NCI-H345 treated with DMSO at 0.1 percent for 48 hours (cell line): ENCODE data around the gene LRRC1.

Experiments used
- DNase-seq: peaks from one replicate; lab custom pipeline; 2025; ENCODE audit not compliant: unreplicated experiment; lab: John Stamatoyannopoulos, UW

Gene LRRC1

DNA sequence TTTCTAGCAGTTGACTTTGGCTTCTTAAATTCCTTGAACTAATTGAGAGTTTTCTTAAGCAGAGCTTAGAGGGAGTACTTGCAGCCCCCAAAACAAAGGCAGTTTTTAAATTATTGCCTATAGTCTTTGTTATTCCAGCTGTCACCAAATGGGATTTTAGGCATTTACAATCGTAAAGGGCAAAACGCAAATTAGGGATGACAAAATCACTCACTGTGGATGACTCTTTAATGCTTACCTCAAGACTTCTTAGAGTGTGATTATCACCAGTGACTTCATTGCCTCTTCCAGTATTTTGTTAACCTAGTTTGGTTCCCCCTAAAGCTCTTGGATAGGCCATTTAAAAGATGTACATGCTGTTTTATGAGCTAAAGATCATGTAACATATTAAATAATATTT is 126.8 kb downstream of the LRRC1 start:
- DNase-seq, result no peak

DNA sequence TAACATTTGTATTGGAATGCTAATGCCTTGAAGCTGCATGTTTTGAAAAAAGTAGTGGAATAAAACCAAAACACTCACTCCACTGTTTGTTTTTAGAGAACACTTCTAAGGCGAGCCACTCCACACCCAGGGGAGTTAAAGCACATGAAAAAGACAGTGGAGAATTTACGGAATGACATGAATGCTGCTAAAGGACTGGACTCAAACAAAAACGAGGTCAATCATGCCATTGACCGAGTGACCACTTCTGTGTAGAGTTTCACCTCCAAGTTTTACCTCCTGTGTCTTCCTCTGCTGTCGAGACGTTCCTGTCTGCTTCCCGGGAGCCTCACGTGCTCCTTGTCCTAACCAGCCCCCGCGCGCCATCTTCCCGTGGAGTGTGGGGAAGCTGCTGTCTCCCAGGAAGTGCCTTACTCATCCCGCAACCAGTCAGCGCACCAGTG is 127.8 kb downstream of the LRRC1 start:
- no peak for DNase-seq

DNA sequence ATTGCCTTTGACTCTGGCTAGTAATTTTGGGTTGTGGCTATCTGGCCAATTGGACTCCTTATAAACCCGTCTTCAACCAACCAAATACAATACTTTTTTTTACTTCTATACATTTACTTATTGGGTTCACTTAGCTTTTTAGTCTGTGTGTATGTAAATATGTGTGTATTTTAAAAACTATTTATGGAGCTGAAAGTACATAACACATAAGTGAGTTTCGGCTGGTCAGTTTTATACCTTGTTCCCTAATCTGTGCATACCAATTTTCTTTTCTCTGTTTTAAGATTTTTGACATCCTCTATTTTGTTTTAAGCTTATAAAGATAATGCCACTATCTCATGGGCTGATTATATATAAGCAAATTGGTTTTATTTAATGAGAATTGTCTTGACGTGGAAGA is 129.5 kb downstream of the LRRC1 start:
- no peak for DNase-seq

DNA sequence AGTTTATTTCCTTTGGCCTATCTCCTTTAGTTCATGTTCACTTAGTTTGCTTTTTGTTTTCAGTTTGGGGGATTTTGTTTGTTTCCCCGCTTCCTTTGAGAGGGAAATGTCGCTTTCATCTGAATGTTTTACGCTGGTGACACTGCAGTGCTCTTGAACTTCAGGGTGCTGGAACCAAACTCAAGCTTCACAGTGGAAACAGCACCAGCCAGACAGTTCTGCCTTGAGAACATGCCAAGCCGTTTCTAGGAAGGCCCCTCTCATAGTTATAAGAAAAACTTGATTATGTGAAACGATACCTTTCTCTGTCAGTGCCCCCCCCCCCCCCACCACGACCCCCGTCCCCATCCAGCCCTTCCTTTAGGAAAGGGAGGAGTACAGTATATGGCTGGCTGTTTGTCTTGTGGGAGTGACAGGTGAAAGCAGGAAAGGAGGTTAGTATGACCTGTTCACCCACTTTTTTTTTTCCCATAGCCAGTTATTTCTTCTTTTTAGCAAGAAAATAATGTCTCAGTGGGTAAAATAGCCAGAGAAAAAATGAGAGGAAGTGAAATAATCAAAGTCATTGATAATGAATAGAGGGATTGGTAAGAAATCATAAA is 130.1 kb downstream of the LRRC1 start:
- DNase-seq, result no peak

DNA sequence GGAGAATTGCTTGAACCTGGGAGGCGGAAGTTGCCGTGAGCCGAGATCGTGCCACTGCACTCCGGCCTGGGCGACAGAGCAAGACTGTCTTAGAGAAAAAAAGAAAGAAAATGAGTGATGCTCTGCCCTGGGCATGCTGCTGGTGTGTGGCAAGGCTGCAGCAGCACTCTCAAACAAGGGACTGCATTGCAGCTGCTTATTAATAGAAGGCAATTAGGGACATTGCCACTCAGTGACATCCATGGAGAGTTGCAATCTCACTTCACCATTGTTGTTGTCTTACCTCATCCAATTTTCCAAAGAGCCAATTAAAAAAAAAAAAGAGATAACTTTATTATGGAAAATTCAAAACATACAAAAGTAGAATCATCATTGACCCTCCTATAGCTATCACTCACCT is 131.1 kb downstream of the LRRC1 start:
- no peak for DNase-seq

DNA sequence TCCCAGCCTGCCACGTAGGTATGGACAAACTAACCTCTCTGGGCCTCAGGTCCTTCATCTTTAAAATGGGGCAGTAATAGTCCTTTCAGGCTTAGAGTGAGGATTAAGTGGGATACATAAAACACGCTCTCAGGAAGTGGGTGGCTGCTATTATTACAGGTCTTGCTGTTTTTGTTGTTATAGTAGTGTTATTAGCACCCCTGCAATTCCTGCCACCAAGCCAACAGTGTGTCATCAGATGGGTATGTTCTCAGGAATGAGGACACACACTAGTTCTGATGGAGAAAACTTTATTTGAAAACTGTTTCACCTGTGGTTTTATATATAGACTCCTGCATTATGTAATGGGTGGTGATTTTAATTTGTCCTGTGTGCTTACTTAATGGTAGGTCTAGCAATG is 131.7 kb downstream of the LRRC1 start:
- DNase-seq, result no peak

DNA sequence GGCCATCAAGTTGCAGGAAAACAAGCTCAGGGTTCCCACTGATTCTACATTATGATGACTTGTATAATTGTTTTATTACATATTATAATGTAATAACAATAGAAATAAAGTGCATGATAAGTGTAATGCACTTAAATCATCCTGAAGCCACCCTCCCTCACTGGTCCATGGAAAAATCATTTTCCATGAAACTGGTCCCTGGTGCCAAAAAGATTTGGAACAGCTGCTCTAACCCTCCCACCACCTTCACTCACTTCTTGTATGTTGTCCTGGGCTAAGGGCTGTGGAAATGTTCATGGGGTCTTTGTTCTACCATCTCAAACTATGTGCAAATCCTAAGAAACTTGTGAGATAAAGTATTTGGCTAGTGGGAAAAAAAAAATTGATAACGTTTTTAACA is 133.8 kb downstream of the LRRC1 start:
- no peak for DNase-seq

DNA sequence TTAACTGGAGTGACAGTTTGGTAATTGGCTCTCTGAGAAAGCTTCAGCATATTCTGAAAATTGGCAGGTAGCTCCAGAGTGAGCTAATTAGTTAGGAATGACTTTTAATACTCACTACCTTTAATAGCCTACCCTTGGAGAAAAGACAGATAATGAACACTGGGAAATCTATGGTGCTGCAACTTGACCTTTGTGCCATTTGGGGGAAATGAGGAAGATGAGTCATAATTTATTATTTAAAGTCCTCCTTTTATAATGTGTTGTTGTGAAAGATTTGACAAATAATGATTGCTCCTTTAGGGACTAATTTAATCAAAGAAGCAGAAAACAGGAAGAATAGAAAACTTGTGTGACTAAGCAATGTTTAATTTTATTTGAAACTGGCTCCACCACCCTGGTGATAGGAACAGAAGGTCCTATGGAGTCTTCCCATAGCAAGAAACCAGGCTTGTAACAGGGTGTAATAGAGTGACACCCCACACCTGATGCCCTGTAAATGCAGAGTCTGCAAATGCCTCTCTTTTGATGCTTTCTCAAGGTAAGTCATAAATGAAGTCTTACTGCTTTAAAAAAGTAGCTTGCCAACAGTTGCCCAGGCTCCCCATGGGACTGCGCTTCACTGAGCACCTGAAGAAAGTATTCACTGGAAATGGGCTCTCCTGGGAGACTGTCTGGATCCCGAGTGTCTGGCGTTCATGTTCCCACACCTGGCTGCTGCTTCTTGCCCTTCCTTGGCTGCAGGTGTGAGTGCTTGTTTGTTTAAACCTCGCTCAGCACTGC is 134.4 kb downstream of the LRRC1 start:
- DNase-seq, result no peak

DNA sequence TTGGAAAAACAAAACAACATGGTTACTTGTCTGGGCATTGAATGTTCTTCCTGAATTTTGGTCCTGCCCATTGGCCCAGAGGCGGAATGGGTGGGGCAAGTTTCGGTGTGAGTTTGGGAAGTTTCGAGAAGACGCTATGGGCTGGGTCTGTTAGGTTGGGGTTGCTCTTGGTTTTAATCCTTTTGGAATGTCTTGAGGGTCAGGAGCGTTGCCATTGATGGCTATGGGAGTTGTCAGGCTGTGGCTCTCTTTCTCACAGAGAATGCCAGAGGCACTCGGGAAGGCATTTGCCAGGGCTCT is 135.0 kb downstream of the LRRC1 start:
- DNase-seq, result no peak

DNA sequence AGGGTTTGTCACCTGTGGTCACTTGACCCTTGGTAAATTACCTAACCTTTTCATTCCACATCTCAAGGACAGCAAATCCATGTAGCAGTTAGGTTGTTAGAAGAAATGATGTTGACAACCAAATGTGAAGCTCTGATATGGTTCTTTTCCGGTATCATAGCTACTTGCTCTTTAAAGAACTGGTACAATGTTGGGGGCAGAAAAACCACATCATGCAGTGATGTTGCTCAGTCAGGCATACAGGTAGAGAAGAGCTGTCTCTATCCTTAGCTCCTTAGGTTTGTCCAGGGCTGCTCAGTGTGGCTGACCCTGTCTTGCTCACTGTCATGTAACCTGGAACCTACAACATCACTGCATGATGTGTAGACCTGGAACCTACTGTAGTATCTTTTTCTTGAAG is 135.5 kb downstream of the LRRC1 start:
- no peak for DNase-seq

DNA sequence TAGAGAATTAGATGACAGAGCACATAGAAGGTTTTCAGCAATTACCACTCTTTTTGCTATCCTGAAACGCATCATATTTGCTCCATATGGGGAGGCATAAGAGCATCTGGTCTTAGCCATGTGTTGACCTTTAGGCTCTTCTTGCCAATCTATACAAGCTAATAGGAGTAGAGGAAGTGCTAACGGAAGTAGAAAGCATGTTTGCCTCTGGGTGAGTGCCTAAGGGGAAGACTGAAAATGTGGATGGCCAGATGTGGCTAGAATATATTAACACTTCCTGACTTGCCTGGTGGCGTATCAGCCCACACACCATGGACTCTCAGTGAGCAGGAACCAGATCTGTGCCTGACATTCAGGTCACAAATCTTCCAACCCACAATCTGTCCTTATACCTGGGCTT is 136.3 kb downstream of the LRRC1 start:
- DNase-seq, result no peak

DNA sequence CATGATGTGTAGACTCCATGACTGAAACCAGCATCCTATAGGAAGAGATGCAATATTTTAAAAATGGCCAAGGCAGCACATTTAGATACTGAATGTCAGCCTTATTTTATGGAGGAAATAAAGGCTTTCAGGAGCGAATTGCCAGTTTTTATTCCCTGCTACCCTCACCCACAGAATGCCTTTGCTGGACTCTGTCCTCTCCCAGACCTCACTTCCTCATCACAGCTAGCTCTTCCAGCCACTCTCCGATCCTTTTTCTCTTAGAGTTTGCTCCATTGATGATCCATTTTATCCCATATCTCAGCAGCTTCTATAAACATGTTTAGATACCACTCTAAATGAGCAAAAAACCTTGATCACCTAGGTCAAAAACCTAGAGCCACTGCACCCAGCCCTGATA is 137.7 kb downstream of the LRRC1 start:
- DNase-seq, result no peak

DNA sequence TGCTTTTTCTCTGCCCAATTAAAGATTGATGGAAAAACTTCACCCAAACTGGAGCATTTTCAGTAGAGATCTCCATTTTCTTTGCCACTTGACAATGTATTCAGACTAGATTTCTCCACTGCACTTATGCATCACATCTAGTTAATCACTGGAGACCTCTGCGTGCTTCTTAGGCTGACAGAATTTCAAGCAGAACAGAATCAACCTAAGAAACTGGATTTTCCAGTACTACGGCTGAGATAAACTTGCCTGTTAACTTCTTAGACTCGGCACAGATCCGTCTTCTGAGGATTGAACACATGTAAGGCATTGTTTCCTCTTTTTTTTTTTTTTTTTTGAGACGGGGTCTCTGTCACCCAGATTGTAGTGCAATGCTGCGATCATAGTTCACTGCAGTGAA is 139.2 kb downstream of the LRRC1 start:
- no peak for DNase-seq

DNA sequence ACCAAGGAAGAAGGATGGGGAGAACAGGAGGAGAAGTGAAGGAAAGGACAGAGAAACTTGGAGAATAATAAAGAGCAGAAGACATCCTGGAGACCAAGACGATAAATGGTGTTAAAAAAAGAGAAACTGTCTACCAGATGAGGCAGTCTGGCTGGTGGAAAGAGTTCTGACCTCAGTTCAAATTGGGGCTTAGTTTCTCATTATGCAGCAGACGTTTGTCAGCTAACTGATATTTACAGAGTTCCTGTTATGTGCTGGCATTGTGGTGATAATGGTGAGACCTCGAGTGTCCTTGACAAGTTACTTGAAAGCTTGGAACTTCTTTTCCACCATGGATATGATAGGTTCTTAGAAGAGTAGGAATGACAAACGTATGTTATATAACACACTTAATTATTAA is 142.7 kb downstream of the LRRC1 start:
- no peak for DNase-seq

DNA sequence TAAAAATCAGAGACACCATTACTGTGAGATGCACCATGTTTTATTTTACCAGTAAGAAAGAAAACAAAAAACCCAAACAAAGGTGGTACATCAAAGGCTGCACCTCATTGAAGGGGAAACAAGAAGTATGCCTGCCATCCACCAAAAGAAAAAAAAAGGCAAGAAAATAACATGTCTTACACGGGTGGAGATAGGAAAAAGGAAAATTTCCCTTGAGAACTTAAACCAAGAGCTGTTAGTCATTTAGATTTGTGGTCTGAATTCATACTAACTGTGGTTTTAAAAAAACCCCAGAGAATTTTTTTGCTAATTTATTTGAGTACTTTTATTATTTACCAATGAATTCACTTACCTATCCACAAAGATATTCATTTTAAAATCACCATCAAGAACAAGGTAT is 144.0 kb downstream of the LRRC1 start:
- no peak for DNase-seq

DNA sequence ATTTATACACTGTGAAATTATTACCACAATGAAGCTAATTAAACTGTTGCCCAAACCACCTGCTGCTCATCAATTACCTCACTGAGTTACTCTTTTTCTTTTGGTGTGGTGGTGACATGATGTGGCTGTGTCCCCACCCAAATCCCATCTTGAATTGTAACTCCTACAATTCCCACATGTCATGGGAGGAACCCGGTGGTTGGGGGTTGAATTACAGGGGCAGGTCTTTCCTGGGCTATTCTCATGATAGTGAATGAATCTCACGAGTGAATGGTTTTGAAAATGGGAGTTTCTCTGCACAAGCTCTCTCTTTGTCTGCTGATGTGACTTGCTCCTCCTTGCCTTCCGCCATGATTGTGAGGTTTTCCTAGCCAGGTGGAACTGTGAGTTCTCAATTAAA is 145.0 kb downstream of the LRRC1 start:
- no peak for DNase-seq

DNA sequence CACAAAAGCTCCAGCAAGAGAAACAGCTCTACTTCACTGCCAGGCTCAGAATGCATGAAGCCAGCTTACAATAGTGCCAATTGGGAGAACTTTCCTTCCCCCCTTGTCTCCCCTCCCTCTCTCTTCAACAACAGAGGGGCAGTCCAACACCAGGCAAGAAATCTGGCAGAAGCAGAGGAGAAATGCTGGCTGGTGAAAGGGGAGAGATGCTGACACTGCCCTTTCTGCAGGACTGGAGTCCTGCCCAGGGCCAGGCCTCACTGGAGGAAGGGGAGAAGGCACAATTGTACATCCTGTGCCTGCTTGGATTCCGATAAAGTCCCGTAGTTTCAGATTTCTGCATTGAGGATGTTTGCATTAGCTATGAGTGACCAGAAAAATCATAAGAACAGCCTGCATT is 148.6 kb downstream of the LRRC1 start:
- no peak for DNase-seq

DNA sequence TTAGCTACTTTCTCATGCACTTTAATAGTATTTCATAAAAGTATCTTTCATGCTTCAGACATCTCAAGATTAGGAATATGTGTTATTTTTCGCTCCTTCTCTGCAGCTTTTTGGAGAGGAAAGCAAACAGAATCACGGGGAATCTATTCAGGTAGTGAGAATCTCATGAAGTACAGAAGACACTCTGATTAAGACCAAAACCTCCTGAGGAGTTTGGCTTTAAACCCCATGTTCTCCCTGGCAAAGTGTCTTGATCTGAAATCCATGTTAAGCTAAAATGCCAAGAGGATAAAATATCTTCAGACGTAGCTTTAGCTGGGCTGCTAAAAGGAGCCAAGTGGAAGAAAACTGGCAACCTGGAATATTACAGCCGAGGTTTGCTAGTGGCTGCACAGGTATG is 149.3 kb downstream of the LRRC1 start:
- no peak for DNase-seq

DNA sequence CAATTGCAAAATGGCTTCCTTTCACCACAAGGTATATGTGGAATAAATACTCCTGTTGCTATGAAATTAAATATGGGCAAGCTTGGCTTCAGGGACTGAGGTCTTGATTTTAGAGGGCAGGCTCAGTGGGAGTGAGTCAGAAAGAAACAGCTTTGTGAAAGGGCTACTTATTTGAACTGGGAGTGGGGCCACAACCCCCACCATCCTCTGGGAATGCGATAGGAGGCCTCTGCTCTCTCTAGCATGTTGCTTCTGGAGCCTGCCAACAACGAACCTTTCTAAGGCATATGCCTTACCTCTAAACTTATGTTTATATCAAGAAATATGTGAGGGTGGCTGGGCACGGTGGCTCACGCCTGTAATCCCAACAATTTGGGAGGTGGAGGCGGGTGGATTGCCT is 149.7 kb downstream of the LRRC1 start:
- no peak for DNase-seq

DNA sequence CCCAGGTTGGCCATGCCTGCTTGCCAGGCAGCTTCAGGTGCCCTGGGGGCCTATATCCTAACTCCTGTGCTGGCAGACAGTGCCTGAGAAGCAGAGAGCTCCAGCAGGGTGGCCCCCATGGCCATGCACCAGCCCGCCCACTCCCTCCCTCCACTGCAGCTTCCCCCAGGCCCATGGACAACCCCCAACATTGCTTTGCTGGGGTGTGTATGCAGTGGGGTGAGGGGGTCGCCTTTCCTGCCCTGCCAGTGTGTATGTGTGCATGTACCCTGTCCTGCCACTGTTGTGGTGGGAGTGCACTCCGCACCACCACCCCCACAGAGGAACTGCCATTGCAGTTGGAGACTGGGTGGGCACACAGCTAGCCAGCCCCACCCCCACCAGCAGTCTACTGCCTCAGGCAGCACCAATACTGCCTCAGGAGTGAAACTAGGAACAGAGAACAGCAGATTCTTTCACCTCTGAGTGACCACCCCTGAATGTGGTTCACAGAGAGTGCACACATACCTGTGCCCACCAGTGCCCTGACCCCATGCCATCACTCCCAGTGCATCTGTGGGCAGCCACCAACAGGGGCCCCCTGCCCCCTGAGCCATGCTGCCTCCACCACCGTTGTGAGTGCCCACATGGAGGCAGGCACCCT is 151.1 kb downstream of the LRRC1 start:
- no peak for DNase-seq

DNA sequence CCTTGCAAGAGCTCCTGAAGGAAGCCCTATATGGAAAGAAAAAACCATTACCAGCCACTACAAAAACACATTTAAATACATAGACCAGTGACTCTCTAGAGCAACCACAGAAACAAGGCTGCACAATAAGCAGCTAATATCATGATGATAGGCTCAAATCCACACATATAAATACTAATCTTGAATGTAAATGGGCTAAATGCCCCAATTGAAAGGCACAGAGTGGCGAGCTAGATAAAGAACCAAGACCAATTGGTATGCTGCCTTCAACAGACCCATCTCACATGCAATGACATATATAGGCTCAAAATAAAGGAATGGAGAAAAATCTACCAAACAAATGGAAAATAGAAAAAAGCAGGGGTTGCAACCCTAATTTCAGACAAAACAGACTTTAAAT is 153.0 kb downstream of the LRRC1 start:
- no peak for DNase-seq

DNA sequence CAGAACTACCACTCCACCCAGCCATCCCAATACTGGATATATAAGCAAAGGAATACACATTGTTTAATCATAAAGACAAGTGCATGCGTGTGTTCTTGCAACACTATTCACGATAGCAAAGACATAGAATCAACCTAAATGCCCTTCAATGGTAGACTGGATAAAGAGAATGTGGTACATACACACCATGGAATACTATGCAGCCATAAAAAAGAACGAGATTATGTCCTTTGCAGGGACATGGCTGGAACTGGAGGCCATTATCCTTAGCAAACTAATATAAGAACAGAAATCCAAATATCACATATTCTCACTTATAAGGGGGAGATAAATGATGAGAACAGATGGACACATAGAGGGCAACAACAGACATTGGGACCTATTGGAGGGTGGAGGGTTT is 156.6 kb downstream of the LRRC1 start:
- no peak for DNase-seq
